ENCODE measurements around the gene RIN3.
A peak's percentile ranks its signal among the peaks of the same experiment; 100 is the strongest.

The RIN3 gene

DNA sequence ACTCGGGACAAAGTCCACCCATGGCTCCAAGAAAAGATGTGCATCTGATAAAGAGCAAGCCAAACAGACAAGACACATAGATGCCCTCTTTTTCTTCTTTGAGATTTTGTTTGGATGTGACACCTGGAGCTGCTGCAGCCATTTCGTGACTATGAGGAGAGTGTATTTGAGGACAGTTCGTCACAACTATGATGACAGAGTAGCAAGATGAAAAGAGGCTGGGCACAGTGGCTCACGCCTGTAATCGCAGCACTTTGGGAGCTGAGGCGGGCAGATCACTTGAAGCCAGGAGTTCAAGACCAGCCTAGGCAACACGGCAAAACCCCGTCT lies 213.3 kb downstream of the RIN3 start:
- no peak for DNase-seq

DNA sequence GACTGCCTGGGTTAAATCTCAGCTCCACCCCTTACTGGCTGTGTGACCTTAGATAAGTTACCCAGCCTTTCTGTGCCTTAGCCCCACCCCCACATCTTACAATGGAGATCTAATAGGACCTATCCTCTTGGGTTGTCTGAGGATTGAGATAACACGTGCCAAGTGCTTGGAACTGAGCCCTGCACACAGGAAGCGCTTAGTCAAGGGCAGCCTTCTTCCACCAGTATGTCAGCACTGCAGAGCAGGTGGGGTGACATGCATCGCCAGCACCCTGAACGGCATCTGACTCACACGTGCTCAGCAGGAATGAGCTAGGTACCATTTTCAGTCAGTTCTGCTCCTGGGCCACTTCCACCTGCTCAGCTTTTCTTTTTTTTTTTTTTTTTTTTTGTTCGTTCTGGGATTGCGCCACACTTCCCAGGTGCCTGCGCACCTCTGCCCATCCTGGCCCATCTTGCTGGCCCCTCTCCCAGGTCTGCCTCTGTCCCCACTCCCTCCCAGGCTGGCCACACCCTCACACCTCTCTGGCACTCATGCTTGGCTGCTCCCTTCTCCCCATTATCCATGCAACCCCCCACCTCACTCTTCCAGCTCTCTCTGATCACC lies 215.3 kb downstream of the RIN3 start:
- peak in 1 of 2 experiments; percentile 61 for DNase-seq

DNA sequence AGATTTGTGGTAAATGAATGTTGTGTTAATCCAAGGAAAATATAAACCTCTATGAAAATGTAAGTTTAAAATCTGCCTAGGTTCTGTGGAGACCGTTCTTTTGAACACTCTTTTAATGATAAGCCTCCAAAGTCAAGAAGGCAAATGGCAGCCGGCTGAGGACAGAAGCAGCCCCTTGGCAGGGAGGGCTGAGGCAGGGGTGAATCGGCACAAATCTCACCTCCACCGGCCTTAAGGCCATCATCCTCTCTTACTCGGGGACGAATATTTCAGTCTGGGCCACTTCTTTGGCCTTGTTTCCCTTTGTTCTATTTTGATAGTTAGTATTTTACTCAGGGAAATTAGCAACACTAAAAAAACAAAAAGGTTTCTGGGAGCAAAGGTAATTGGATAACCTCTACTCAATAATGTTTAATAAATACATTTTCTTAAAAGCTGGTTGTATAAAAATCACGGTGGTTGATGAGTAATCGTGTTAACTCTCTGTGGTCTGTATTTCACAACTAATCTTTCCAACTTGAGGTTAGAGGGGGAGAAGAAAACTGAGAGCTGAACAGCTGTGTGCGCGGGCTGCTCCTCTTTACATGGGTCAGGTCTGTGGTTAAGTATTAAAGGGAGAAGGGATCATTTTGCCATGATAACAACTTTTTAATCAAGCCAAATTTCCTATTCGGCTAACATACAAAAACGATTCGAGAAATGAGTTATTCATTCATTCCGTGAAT lies 216.2 kb downstream of the RIN3 start:
- DNase-seq = no peak

DNA sequence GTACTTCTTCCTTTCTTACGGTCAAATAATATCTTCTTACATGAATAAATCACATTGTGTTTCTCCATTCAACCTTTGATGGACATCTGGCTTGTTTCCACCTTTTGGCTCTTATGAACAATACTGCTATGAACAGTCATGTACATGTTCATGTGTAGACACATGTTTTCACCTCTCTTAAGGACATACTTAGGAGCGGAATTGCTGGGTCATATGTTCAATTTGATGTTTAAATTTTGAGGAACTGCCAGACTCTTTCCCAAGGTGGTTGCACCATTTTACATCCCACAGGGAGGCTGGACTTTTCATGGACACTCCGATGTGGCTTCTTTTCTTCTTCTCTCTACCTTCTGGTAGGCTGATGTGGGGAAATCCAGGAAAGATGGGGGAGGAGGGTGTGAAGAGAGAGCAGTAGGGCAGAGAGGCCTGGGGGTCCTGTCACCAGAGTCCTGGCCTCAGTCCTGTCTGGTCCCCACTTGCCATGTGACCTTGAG lies 218.1 kb downstream of the RIN3 start:
- no peak for DNase-seq

DNA sequence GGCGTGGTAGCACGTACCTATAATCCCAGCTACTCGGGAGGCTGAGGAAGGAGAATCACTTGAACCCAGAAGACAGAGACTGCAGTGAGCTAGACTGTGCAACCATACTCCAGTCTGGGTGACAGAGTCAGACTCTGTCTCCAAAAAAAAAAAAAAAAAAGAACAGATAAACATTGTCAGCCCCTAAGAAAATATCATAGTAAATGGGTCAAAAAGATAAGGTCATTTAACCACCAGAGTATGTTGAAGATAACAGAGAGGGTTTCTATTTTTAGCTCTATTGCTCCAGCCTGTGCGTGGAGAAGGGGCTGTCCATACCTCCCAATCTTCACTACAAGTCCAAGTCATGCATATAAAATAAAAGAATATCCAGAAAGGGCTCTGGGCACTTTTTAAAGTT lies 219.4 kb downstream of the RIN3 start:
- DNase-seq = no peak

DNA sequence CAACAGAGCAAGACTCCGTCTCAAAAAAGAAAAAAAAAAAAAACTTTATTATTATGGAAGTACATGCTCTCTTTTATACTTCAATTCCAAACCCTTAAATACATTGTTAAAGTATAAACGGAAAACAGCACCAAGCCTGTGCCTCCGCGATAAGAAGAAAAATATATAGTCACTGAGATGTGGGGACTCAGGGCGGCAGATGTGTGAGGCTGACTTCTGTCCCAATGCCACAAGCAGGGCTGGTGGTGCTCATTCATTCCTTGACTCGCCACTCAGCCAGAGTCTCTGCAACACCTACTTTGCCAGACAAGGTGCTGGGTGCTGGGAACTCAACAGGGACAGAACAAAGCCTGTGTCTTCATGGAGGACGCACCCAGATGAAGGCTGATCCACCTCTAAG lies 221.0 kb downstream of the RIN3 start:
- no peak for DNase-seq

DNA sequence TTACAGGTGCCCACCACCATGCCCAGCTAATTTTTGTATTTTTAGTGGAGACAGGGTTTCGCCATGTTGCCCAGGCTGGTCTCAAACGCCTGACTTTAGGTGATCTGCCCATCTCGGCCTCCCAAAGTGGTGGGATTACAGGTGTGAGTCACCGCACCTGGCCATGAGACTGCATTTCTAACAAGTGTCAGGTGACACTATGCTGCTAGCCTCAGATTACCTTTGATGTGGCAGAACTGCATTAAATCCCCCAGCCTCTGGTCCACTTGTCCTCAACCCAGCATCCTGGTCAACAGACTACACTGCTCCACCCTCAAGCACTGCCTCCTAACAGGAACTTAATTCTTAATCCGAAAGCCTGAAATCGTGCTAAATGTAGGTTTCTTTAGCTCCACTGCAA lies 221.8 kb downstream of the RIN3 start:
- DNase-seq = no peak

DNA sequence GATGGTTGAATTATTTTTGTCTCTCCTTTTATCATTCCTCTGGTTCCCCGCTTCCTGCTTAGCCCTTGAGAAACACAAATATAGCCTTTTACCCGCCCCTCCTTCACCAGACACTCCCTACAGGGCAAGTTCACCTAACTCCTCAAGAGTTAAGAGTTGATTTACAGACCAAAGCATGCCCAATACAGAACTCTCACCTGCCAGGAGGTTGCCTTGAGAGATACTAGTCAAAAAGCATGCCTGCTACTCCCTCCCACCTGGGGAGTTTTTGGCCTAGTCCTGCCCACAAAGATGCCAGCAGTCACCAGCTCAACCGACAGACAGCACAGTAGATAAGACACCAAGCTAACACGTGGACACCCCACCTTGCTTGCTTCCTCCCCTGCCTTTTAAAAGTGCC lies 223.6 kb downstream of the RIN3 start:
- DNase-seq = no peak

DNA sequence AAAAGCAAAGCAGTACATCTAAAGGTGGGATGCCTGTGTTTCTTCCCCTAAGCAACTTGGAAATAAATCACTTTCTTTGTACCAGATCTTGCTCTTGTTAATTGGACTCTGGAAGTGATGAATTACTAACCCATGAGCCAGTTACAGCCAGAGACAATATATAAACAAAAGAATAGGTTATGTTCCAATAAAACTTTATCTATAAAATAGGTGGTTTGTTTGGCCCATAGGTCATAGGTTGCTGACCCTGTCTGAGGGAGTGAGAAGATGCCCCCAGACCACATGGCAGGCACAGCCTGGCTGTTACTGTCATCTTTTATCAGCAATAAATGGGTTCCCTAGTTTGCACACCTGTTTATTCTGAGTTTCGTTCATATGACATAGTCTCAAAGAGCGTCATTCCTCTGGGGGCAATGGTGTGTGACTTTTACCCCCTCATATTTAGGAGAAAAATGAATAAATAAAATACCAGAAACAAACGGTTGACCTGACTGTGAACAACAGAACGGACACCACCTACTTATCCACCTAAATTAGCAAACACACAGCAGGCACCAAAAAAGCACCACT lies 224.1 kb downstream of the RIN3 start:
- no peak for DNase-seq

Measured in NCI-H2081 (cell line).